Kasumi-1 (cell line): ENCODE data around the gene ADRB1.
A peak's percentile ranks its signal among the peaks of the same experiment; 100 is the strongest.

Experiments
- DNase-seq, 2 experiments: peaks; one replicate each; lab custom pipeline; 2025; lab: John Stamatoyannopoulos, UW

The ADRB1 gene

GRCh38 chr10:114043532-114044246, at the start of gene ADRB1:
Gene ADRB1 (plus strand): TSS chr10:114043866. CDS start chr10:114044133, 267 bp downstream.
- DNase-seq, result peak; percentile 83 to 84

DNA sequence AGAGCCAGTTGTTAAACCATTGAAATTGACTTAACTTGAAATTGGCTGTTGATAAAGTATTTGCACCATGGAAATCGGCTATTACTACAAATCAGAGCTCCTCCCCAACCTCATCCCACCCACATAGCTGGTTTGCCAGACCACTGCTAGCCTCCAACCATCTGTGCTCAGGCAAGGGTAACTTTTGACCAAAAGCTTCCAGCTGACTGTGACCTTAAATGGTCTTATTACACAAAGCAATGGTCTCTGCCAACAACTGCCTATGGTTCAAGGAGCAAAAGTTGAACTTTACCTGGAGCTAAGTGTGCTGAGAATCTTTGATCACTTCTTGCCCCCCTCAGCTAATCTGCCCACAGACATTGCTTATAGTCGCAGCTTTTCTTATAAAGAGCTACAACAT, 48.5 kb upstream of the ADRB1 start:
- no peak for DNase-seq

GRCh38 chr10:113997428-113997827, 46.2 kb upstream of the ADRB1 start:
- peak; percentile 12 to 16 for DNase-seq

GRCh38 chr10:113999531-113999930, 44.1 kb upstream of the ADRB1 start:
- DNase-seq, result peak; percentile 58 to 70

DNA sequence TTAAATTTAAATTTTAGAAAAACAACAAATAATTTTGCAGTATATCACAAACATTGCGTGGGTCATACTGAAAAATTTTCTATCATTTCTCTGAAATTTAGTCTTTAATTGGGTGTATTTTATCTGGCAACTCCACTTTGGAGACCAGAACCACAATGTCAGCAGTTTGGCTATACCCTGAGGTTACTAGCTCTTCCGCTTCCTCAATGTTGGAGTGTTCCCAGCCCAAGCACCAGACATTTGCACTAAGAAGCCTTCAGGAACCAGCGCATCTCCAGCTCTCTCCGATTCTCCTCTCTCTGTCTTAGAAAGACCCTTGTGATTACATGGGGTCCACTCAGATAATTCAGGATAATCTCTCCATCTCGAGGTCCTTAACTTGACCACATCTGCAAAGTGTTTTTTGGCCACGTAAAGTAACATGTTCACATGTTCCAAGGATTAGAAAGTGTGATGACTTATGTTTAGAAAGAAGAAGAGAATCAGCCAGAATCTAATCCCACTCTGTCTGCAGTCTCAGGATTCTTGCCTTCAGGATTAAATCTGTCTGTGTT, 43.1 kb upstream of the ADRB1 start:
- DNase-seq, result peak in 1 of 2 experiments; percentile 16

GRCh38 chr10:114002422-114002821, 41.2 kb upstream of the ADRB1 start:
- no peak for DNase-seq

- DNase-seq, result no peak
These were observed 40.3 kb upstream of the ADRB1 start for GRCh38 chr10:114003161-114003941.

DNA sequence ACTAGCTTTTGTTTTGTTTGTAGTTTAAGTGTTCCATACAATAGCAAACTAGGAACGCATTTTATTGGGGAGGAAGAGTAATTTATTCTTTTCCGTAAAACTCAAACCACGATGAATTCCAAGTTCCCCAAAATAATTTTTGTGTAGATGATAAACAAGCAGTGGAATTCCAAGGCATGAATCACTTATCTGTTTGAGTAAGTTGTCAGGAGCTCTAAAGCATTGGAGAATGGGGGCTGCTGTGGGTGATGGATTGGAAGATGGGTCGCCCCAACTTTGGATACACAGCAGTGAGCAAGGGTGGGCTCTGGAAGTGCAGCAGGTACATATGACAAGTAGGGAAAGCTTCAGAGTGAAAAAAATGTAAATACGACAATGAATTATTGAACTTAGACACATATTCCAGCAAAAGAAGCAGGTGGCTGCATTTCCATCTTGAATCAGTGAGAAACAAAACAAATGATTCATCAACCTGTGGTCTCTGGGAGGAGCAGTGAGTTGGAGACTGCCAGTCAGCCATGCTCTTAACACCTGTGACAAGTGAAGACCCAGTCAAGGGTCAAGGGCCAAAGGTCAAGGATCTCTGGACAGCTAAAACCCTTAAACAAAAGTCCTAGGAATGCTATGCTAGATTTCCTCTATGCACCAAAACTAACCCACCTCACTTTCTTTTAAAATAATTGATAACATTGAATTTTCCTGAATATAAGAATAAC, 34.2 kb upstream of the ADRB1 start:
- no peak for DNase-seq

- no peak for DNase-seq
These were observed 33.4 kb upstream of the ADRB1 start for GRCh38 chr10:114010316-114010715.

DNA sequence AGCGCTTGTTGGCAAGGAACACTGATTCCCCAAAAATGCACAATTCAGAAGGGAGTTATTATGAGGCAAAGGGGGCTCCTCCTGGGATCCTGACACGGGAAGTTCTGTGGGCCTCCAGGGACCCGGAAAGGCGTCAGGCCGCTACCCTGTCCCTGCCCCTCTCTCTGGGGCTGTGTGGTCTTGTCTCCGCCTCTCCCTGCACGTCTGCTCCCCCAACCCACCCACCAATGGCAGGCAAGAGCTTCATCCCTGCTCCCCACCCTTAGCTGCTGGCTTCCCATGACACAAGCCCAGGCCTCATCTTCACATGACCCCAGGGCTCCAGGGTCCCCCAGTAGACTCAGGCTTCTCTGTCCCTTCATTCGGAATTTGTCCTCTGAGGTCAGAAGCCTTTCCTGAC, 31.0 kb upstream of the ADRB1 start:
- DNase-seq, result no peak

DNA sequence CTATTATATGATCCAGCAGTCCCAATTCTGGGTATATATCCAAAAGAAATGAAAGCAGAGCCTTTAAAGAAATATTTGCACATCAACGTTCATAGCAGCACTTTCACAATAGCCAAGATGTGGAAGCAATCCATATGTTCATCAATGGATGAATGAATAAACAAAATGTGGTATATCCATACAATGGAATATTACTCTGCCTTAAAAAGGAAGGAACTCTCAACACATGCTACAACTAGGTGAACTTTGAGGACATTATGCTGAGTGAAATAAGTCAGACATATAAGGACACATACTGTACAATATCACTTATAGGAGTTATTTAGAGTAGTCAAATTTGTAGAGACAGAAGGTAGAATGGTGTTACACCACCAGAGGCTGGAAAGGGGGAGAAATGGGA, 28.0 kb upstream of the ADRB1 start:
- DNase-seq, result no peak

DNA sequence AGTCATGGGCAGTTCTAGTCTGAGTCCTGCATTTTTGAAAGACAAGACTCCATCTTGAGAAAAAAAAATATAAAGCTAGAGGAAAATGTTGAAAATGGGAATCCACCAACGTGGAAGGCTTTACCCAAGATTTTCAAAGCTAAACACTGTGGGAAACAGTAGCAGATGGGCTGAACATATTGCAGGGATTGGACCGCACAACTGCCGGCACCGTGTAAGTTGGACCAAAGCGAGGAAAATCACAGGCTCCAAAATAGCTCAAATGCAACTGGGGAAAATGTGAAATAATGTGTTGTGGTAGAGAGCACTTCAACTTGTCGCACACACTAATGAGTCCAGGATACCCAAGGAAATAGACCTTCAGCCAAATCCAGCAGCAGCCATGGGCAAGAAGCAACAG, 26.4 kb upstream of the ADRB1 start:
- DNase-seq, result no peak

DNA sequence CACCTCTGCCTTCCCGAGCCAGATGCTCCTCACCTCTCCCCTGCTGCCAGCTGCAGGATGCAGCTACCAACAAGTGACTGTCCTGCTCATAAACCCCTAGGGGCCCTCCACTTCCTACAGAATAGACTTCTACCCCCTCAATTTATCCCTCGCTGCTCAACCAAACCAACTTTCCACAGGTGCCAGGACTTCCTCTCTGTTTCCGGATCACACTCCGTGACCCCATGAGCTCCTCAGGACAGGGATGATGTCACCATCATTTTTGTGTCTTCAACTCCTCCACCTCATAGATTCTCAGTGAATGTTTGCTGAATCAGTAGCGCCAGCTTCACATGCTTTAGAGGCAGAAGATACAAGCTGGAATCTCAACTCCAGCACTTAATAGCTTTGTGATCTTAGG, 25.8 kb upstream of the ADRB1 start:
- peak; percentile 15 to 16 for DNase-seq

DNA sequence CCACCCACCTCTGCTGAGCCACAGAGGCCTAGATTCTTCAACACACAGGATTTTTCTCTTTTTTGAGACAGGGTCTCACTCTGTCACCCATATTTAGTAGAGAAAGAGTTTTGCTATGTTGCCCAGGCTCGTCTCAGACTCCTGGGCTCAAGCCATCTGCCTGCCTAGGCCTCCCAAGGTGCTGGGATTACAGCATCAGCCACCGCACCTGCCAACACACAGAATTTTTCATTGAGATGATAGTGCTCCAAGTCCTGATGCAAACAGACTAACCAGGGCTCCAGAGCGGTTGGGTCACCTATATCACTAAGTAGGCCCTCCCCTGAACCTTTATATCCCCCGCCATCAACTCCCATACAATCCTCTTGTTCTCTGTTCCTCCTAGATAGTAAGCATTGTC, 24.4 kb upstream of the ADRB1 start:
- DNase-seq, result no peak

DNA sequence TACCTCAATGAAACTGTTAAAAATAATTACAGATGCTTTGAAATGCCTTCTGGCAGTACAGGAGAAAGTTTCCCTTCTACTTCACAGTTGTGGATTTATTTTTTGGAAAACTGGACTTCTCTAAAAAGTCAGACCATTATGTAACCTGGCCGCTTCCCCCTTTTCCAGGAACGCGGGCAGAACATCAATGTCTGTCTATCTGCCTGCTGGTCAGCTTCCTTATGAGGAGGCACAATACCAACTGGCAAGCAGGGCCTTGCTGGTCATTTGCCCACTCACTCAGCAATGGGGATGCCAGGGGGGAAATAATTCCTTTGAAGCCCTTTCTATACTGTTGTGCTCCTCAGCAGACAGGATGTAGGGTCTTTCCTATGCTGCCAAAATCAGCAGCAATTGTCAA, 22.5 kb upstream of the ADRB1 start:
- DNase-seq, result no peak

DNA sequence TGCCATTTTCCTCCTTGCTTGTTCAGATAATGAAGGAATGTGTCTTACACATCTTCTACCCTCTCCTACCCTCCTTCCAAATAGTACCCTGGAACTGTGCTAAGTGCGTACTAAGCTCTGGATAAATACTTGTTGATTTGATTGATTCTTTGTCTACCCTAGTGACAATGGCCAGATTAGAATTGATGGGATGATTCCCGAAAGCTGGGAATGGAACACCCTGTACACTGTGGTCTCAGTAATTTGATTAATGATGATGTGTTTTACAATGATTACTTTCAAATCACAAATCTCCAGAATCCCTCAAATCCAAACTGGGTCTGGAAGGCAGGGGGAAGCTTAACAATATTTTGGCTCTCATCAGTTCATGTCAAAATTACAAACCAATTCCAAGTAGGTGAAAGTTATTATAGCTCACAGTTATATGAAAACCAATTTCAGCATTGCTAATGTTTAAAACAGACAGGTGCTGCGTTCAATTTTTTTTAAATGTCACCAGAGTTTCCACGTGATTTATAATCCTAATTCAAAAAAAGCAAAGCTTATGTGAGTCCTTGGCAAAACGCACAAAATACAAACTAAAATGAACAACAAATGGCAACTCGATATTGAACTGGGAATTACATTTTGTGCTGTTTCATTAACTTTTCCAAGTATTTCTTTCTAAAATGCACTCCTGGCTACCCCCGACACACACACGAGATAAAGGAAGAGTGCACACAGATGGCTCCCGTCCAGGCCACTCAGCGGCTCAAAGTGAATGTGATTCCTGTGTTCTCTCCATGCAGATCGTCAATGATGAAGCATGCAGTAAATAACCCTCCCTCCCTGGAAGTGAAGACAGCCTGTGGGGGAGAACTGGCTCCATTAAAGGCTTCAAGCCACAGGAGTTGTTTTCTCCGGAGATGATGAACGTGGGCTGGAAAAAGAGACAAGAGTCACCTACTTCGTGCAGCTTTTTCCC, 21.7 kb upstream of the ADRB1 start:
- no peak for DNase-seq

GRCh38 chr10:114022766-114023597, 20.7 kb upstream of the ADRB1 start:
- DNase-seq, result no peak

- DNase-seq, result peak; percentile 99
These were observed 18.6 kb upstream of the ADRB1 start for GRCh38 chr10:114024876-114025610.

DNA sequence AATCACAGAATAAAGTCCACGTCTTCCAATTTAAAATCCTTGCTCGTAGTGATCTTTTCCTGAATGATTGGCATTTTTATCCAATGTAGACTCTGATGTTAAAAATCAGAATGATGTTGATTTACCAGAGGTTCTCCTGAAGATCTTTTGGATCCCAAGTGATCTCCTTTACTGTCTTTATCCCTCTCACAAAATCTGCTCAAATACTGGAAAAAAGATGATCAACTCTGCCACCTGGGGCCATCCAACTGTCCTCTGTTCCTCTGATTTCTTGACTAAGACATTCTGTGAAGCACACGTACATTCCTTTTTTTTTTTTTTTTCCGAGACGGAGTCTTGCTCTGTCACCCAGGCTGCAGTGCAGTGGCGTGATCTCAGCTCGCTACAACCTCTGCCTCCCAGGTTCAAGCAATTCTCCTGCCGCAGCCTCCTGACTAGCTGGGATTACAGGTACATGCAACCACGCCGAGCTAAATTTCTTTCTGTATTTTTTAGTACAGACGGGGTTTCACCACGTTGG, 18.0 kb upstream of the ADRB1 start:
- DNase-seq, result no peak
